ENCODE results near the gene PPME1. TPM values are rescaled to one million over a fixed set of nuclear protein-coding genes. Genes with fewer than 3 reads are reported as not detected.

Gene PPME1
- total RNA-seq, 1 donor from 2014 or later = 29.2 TPM

DNA sequence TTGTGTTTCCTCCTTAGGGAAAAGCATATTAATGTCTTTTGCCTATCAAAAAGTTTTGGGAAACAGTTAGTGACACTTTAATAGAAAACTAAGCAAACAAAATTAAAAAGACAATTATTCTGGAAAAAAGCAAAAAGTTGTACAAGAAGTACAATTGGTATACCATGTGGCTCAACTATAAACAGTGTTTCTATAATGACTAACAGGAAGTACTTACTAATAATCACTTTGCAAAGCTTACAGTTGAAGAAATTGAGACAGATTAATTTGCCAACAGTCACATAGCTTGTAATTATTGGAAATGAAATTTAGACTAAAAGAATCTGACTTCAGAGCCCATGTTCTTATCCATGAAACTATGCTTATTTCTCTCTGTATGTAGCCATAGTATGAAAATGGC lies 24.7 kb downstream of the PPME1 start:
- TF ChIP-seq POLR2AphosphoS5 (IDR thresholded peaks at IDR 0.05; ENCODE audit: insufficient read depth in 1 of 2, low read depth in 1 of 2) = no peak
- TF ChIP-seq, protein P1, sequence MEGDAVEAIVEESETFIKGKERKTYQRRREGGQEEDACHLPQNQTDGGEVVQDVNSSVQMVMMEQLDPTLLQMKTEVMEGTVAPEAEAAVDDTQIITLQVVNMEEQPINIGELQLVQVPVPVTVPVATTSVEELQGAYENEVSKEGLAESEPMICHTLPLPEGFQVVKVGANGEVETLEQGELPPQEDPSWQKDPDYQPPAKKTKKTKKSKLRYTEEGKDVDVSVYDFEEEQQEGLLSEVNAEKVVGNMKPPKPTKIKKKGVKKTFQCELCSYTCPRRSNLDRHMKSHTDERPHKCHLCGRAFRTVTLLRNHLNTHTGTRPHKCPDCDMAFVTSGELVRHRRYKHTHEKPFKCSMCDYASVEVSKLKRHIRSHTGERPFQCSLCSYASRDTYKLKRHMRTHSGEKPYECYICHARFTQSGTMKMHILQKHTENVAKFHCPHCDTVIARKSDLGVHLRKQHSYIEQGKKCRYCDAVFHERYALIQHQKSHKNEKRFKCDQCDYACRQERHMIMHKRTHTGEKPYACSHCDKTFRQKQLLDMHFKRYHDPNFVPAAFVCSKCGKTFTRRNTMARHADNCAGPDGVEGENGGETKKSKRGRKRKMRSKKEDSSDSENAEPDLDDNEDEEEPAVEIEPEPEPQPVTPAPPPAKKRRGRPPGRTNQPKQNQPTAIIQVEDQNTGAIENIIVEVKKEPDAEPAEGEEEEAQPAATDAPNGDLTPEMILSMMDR (IDR thresholded peaks at IDR 0.05) = no peak
- TF ChIP-seq POLR2A (IDR thresholded peaks at IDR 0.05) = no peak
- no peak overlapping the region for H3K27ac ChIP-seq
- H3K4me3 ChIP-seq = no peak overlapping the region
- H3K36me3 ChIP-seq = no peaks in the 10 kb centered on the region
- no peak for DNase-seq (ENCODE audit: extremely low spot score in 2 of 2)
- H3K4me1 ChIP-seq = no peaks in the 10 kb centered on the region
- no peaks in the 10 kb centered on the region for H3K9me3 ChIP-seq
- no peaks in the 10 kb centered on the region for H3K27me3 ChIP-seq
- intact Hi-C loops (cut with DNase I) = no loop called here

DNA sequence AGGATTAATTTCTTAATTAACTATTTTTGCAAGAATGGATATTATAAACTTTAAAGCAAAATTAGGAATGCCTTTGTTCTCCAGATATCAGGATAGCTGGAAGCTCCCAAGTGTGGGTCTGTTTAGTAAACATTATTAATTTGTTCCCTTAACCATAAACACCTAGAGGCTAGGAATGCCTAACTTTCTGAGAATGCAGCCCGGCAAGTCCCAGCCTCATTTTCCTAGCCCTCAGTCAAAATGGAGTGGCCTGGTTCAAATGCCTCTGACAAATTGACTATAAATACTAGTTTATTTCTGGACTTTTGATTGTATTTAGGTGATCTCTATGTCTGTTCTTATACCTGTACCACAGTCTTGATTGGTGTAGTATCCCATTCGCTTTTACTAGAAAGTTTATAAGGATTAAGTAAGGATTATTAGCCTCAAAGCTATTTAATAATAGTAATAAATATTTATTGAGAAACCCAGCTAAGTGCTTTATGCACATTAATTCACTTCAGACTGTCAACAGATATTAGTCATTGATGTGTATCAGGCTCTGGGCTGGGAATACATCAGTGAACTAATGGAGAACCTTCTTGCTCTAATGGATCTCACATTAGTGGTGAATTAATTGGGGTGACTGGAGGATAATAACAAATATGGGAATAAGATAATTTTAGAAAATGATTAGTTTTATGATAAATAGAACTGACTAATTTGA lies 25.8 kb downstream of the PPME1 start:
- Histone ChIP-seq H3K9me3 (no peaks in the 10 kb centered on the region), H3K4me1 (no peaks in the 10 kb centered on the region), H3K27me3 (no peaks in the 10 kb centered on the region), H3K4me3 (no peak overlapping the region), H3K36me3 (no peaks in the 10 kb centered on the region), H3K27ac (no peak overlapping the region)
- no peak for DNase-seq (ENCODE audit: extremely low spot score in 2 of 2)
- intact Hi-C loops (cut with DNase I) = no loop called here
- TF ChIP-seq POLR2A (IDR thresholded peaks at IDR 0.05) (no peak), POLR2AphosphoS5 (IDR thresholded peaks at IDR 0.05; ENCODE audit: insufficient read depth in 1 of 2, low read depth in 1 of 2) (no peak)
- TF ChIP-seq, protein P1 (IDR thresholded peaks at IDR 0.05) = no peak

DNA sequence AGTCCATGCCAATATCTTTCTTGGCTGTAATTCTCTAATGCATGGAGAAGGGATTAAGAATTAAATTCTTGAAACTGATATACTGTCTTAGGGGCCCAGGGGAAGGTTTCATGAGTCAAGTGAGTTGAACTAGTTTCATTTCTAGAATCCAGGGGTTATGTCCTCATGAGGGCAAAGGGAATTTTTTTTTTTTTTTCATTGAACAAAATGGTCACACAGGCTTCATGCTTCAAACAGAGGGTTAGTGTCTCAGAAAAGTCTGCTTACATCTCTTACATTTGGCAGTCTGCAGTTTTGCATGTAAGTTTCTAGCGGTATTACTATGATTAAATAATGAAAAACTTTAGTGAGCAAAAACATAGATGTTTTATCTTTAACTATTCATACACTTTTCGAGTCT lies 32.9 kb downstream of the PPME1 start:
- no peak for DNase-seq (ENCODE audit: extremely low spot score in 2 of 2)
- Histone ChIP-seq H3K27ac (no peak overlapping the region), H3K27me3 (no peaks in the 10 kb centered on the region), H3K4me1 (no peaks in the 10 kb centered on the region), H3K9me3 (no peaks in the 10 kb centered on the region), H3K36me3 (peaks cover 0 to 10% of the 10 kb centered on the region in 2 donors), H3K4me3 (no peak overlapping the region)
- intact Hi-C loops (cut with DNase I) = no loop called here
- TF ChIP-seq, protein P1 (IDR thresholded peaks at IDR 0.05) = no peak
- TF ChIP-seq POLR2AphosphoS5 (IDR thresholded peaks at IDR 0.05; ENCODE audit: insufficient read depth in 1 of 2, low read depth in 1 of 2) = no peak
- no peak for TF ChIP-seq POLR2A (IDR thresholded peaks at IDR 0.05)

DNA sequence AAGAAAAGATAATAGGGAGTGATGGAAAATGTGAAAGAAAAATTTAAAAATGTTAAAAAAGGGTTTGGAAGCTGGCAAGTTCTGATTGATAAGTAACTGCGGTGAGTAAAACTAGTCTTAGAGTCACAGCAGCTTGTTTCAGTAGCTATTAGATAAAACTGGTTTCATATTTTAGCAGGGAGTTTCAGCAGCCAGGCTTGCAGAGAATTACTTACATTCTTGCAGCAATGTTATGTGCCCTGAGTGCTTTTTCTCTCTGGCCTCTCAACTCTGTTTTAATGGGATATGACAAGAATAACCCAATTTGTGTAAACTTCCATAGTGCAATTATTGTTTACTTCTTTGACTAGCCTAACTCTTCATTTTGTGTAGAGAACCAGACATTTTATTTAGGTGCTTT lies 33.6 kb downstream of the PPME1 start:
- Histone ChIP-seq H3K27ac (no peak overlapping the region), H3K36me3 (peaks cover 0 to 16% of the 10 kb centered on the region in 2 donors), H3K9me3 (no peaks in the 10 kb centered on the region), H3K27me3 (no peaks in the 10 kb centered on the region), H3K4me1 (no peaks in the 10 kb centered on the region), H3K4me3 (no peak overlapping the region)
- intact Hi-C loops (cut with DNase I) = no loop called here
- DNase-seq (ENCODE audit: extremely low spot score in 2 of 2) = no peak
- TF ChIP-seq, protein P1 (IDR thresholded peaks at IDR 0.05) = no peak
- no peak for TF ChIP-seq POLR2AphosphoS5 (IDR thresholded peaks at IDR 0.05; ENCODE audit: insufficient read depth in 1 of 2, low read depth in 1 of 2)
- TF ChIP-seq POLR2A (IDR thresholded peaks at IDR 0.05) = no peak

DNA sequence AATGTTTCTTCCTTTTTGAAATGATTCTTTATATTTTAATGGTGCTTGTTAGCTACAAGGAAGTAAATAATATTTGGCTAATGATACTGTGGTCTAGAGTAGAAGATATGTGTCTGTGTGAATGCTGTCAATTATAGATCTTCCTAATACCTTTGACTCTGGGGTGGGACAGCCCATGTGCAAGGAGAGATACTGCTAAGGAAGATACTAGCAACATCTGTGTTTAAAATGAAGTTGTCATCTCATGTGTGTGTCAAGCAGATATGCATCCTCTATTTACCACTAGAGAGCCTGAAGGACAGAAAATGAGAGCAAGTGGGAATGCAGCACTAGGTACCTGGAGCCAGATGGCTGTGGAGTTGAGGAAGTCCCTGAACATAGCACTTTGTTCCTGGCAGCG lies 34.1 kb downstream of the PPME1 start:
- H3K27me3 ChIP-seq = no peaks in the 10 kb centered on the region
- intact Hi-C loops (cut with DNase I) = no loop called here
- H3K27ac ChIP-seq = no peak overlapping the region
- no peaks in the 10 kb centered on the region for H3K9me3 ChIP-seq
- H3K4me1 ChIP-seq = no peaks in the 10 kb centered on the region
- H3K36me3 ChIP-seq = peaks cover 0 to 16% of the 10 kb centered on the region in 2 donors
- H3K4me3 ChIP-seq = no peak overlapping the region
- DNase-seq (ENCODE audit: extremely low spot score in 2 of 2) = no peak
- TF ChIP-seq, protein P1 (IDR thresholded peaks at IDR 0.05) = no peak
- no peak for TF ChIP-seq POLR2A (IDR thresholded peaks at IDR 0.05)
- TF ChIP-seq POLR2AphosphoS5 (IDR thresholded peaks at IDR 0.05; ENCODE audit: insufficient read depth in 1 of 2, low read depth in 1 of 2) = no peak

Data from vagina (tissue), 2 donors.